ENCODE results near the gene C18orf63.

Gene C18orf63

GRCh38 chr18:74399091-74399887, 83.7 kb downstream of the C18orf63 start:
- H3K4me2 ChIP-seq (ENCODE audit: low read depth, low read length, poor library complexity, severe bottlenecking), result no peak overlapping the region
- H3K9me3 ChIP-seq (ENCODE audit: insufficient read depth, low read depth, low read length), result no peaks in the 10 kb centered on the region
- H3K79me2 ChIP-seq (ENCODE audit: insufficient read depth, low read length), result no peaks in the 10 kb centered on the region
- H3K9me2 ChIP-seq (replicated peaks; ENCODE audit: low read depth, low read length), result no peaks in the 10 kb centered on the region
- H3K4me1 ChIP-seq (ENCODE audit: insufficient read depth, low read length, poor library complexity, severe bottlenecking), result no peaks in the 10 kb centered on the region
- H3K36me3 ChIP-seq (ENCODE audit: insufficient read depth, low read length), result no peaks in the 10 kb centered on the region
- no peak overlapping the region for H3K4me3 ChIP-seq (ENCODE audit: low read length, poor library complexity, severe bottlenecking)
- H2AFZ ChIP-seq (ENCODE audit: low read length), result no peak overlapping the region
- H4K20me1 ChIP-seq (ENCODE audit: insufficient read depth, low read length, poor library complexity, severe bottlenecking), result no peaks in the 10 kb centered on the region
- H3K27me3 ChIP-seq (ENCODE audit: insufficient read depth, low read length, poor library complexity, severe bottlenecking), result no peaks in the 10 kb centered on the region
- no peak for TF ChIP-seq EZH2phosphoT487 (IDR thresholded peaks at IDR 0.05; ENCODE audit: borderline replicate concordance)
- TF ChIP-seq, protein P1, sequence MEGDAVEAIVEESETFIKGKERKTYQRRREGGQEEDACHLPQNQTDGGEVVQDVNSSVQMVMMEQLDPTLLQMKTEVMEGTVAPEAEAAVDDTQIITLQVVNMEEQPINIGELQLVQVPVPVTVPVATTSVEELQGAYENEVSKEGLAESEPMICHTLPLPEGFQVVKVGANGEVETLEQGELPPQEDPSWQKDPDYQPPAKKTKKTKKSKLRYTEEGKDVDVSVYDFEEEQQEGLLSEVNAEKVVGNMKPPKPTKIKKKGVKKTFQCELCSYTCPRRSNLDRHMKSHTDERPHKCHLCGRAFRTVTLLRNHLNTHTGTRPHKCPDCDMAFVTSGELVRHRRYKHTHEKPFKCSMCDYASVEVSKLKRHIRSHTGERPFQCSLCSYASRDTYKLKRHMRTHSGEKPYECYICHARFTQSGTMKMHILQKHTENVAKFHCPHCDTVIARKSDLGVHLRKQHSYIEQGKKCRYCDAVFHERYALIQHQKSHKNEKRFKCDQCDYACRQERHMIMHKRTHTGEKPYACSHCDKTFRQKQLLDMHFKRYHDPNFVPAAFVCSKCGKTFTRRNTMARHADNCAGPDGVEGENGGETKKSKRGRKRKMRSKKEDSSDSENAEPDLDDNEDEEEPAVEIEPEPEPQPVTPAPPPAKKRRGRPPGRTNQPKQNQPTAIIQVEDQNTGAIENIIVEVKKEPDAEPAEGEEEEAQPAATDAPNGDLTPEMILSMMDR (conservative IDR thresholded peaks at IDR 0.05; ENCODE audit: low read length), result no peak
- H3K9ac ChIP-seq (ENCODE audit: low read depth, low read length, poor library complexity, severe bottlenecking), result no peak overlapping the region
- no peaks in the 10 kb centered on the region for H3F3A ChIP-seq (ENCODE audit: low read depth)

DNA sequence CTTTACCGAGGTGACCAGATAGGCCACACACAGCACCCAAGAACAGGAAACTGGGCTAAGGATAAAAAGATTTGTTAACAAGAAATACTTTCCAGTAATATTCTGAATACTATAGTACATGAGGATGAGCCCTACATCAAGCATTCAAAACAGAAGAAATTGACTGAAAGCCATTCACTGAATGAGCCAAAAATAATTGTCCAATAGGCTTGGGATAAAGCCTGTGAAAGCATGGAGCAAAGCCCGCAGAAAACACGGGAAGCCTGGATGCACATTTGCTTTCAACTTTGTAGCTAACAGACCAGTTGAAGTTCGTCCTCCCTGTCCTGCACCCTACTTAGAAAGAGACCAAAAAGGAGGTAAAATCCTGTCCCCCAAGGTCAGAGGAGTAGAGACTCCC, 85.2 kb downstream of the C18orf63 start:
- H3F3A ChIP-seq (ENCODE audit: low read depth), result no peaks in the 10 kb centered on the region
- no peaks in the 10 kb centered on the region for H3K79me2 ChIP-seq (ENCODE audit: insufficient read depth, low read length)
- no peak overlapping the region for H3K4me2 ChIP-seq (ENCODE audit: low read depth, low read length, poor library complexity, severe bottlenecking)
- H3K9me3 ChIP-seq (ENCODE audit: insufficient read depth, low read depth, low read length), result no peaks in the 10 kb centered on the region
- no peak for TF ChIP-seq EZH2phosphoT487 (IDR thresholded peaks at IDR 0.05; ENCODE audit: borderline replicate concordance)
- TF ChIP-seq, protein P1 (conservative IDR thresholded peaks at IDR 0.05; ENCODE audit: low read length), result no peak
- no peaks in the 10 kb centered on the region for H3K27me3 ChIP-seq (ENCODE audit: insufficient read depth, low read length, poor library complexity, severe bottlenecking)
- H3K36me3 ChIP-seq (ENCODE audit: insufficient read depth, low read length), result no peaks in the 10 kb centered on the region
- H3K9me2 ChIP-seq (replicated peaks; ENCODE audit: low read depth, low read length), result no peaks in the 10 kb centered on the region
- no peaks in the 10 kb centered on the region for H3K4me1 ChIP-seq (ENCODE audit: insufficient read depth, low read length, poor library complexity, severe bottlenecking)
- no peak overlapping the region for H3K9ac ChIP-seq (ENCODE audit: low read depth, low read length, poor library complexity, severe bottlenecking)
- H4K20me1 ChIP-seq (ENCODE audit: insufficient read depth, low read length, poor library complexity, severe bottlenecking), result no peaks in the 10 kb centered on the region
- no peak overlapping the region for H2AFZ ChIP-seq (ENCODE audit: low read length)
- no peak overlapping the region for H3K4me3 ChIP-seq (ENCODE audit: low read length, poor library complexity, severe bottlenecking)

GRCh38 chr18:74402806-74403433, 87.3 kb downstream of the C18orf63 start:
- no peaks in the 10 kb centered on the region for H3K9me2 ChIP-seq (replicated peaks; ENCODE audit: low read depth, low read length)
- no peaks in the 10 kb centered on the region for H3K9me3 ChIP-seq (ENCODE audit: insufficient read depth, low read depth, low read length)
- H3K79me2 ChIP-seq (ENCODE audit: insufficient read depth, low read length), result no peaks in the 10 kb centered on the region
- no peak overlapping the region for H3K4me3 ChIP-seq (ENCODE audit: low read length, poor library complexity, severe bottlenecking)
- H3K9ac ChIP-seq (ENCODE audit: low read depth, low read length, poor library complexity, severe bottlenecking), result no peak overlapping the region
- H3F3A ChIP-seq (ENCODE audit: low read depth), result no peaks in the 10 kb centered on the region
- H3K4me1 ChIP-seq (ENCODE audit: insufficient read depth, low read length, poor library complexity, severe bottlenecking), result no peaks in the 10 kb centered on the region
- no peaks in the 10 kb centered on the region for H4K20me1 ChIP-seq (ENCODE audit: insufficient read depth, low read length, poor library complexity, severe bottlenecking)
- H3K36me3 ChIP-seq (ENCODE audit: insufficient read depth, low read length), result no peaks in the 10 kb centered on the region
- H3K4me2 ChIP-seq (ENCODE audit: low read depth, low read length, poor library complexity, severe bottlenecking), result no peak overlapping the region
- H2AFZ ChIP-seq (ENCODE audit: low read length), result no peak overlapping the region
- no peak for TF ChIP-seq EZH2phosphoT487 (IDR thresholded peaks at IDR 0.05; ENCODE audit: borderline replicate concordance)
- TF ChIP-seq, protein P1 (conservative IDR thresholded peaks at IDR 0.05; ENCODE audit: low read length), result no peak
- no peaks in the 10 kb centered on the region for H3K27me3 ChIP-seq (ENCODE audit: insufficient read depth, low read length, poor library complexity, severe bottlenecking)
